Kidney epithelial cell (primary cell): Measurements from ENCODE around the gene CPPED1. TPM values are rescaled to one million over a fixed set of nuclear protein-coding genes. Genes with fewer than 3 reads are reported as not detected.

ENCODE experiments used
- DNase-seq: peaks from one replicate; pipeline ENCODE4 v3.0.0-alpha.2; 2010; ENCODE audit warnings: low read depth
- H3K27me3 ChIP-seq: 2 replicates; pipeline ENCODE4 v1.6.0; 2011; ENCODE audit warnings: low read length; ENCODE audit not compliant: control insufficient read depth, insufficient read depth
- H3K36me3 ChIP-seq: 2 replicates; pipeline ENCODE4 v1.5.1; 2011; ENCODE audit warnings: low read length; ENCODE audit not compliant: control insufficient read depth, insufficient read depth
- H3K4me3 ChIP-seq: 2 replicates; pipeline ENCODE4 v1.5.1; 2011; ENCODE audit warnings: low read depth, mild to moderate bottlenecking, control low read depth, low read length
- CTCF ChIP-seq: IDR thresholded peaks from 2 replicates; pipeline ENCODE4 v1.5.1; 2011; ENCODE audit warnings: mild to moderate bottlenecking, moderate library complexity, low read length, control low read depth, inconsistent platforms; ENCODE audit not compliant: insufficient read depth, poor library complexity, severe bottlenecking
- total RNA-seq: library from RNA; depleted of rRNA; stranded (reverse); fragments of >200 nt; gene quantifications from 2 replicates; pipeline ENCODE4 v1.2.3, GENCODE V29; 2015

CPPED1 gene
- total RNA-seq, 1 donor from 2014 or later: 25.3 TPM

GRCh38 chr16:12674071-12674470, 129.6 kb downstream of the CPPED1 start:
- Histone ChIP-seq H3K36me3 (no peaks in the 10 kb centered on the region), H3K4me3 (no peak overlapping the region), H3K27me3 (no peaks in the 10 kb centered on the region)
- no peak for DNase-seq
- no peak for TF ChIP-seq CTCF

DNA sequence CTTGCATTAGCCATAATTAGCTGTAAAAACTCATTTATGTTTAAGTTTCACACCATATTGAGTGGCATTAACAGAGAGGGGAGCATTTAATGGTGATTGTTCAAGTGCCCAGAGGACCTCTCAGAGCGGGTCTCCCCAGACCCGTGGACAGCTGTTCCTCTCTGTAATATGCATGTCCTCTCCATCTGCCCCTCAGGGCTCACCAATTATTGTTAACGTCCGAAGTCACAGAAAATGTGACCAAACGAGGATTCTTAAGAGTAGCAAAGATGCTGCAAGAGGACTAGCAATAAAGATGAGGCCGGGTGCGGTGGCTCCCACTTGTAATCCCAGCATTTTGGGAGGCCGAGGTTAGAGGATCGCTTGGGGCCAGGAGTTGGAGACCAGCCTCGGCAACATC, 130.2 kb downstream of the CPPED1 start:
- Histone ChIP-seq H3K36me3 (no peaks in the 10 kb centered on the region), H3K27me3 (no peaks in the 10 kb centered on the region), H3K4me3 (no peak overlapping the region)
- no peak for DNase-seq
- no peak for TF ChIP-seq CTCF

GRCh38 chr16:12672986-12673385, 130.7 kb downstream of the CPPED1 start:
- no peaks in the 10 kb centered on the region for H3K36me3 ChIP-seq
- no peak for DNase-seq
- no peak for TF ChIP-seq CTCF
- H3K27me3 ChIP-seq: no peaks in the 10 kb centered on the region
- no peak overlapping the region for H3K4me3 ChIP-seq

DNA sequence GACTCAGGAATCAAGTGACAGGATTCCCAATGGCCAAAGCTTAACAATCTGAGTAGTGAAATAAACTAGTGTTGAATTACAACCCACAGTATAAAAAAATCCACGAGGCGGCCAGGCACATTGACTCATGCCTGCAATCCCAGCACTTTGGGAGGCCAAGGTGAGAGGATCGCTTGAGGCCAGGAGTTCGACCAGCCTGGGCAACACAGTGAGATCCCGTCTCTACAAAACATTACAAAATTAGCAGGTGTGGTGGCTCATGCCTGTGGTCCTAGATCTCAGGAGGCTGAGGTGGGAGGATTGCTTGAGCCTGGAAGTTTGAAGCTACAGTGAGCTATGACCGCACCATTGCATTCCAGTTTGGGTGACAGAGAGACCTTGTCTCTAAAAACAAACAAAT, 133.8 kb downstream of the CPPED1 start:
- Histone ChIP-seq H3K36me3 (no peaks in the 10 kb centered on the region), H3K4me3 (no peak overlapping the region), H3K27me3 (no peaks in the 10 kb centered on the region)
- no peak for TF ChIP-seq CTCF
- DNase-seq: no peak

- TF ChIP-seq CTCF: no peak
- DNase-seq: no peak
- no peak overlapping the region for H3K4me3 ChIP-seq
- H3K36me3 ChIP-seq: no peaks in the 10 kb centered on the region
- no peaks in the 10 kb centered on the region for H3K27me3 ChIP-seq
Observed at GRCh38 chr16:12667909-12668308, 135.8 kb downstream of the CPPED1 start.

DNA sequence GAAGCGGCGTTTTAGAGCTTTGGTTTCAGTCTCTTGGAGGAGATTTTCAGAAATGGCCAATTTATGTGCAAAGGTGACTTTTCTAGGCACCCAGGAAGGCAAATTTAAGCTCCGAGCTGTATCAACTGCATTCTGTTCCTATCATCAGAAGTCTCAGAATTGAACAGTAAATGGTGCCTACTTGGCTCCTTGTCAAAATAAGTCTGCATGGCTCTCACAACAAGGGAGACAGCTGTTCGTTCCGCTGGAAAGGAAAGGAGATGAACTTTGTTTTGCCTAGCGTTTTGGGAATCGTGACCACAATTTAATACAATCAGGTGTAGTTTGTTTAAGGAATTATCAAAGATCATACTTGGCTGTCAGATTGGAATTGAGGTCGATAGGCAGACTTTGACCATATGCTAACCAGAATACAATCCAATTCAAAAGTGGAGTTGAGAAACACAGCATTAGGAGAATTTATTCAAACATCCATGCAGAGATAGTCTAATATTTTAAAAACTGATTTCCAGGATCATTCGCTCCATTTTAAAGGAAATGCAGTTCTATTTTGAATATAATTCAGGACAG, 139.4 kb downstream of the CPPED1 start:
- DNase-seq: no peak
- no peak overlapping the region for H3K4me3 ChIP-seq
- H3K27me3 ChIP-seq: no peaks in the 10 kb centered on the region
- H3K36me3 ChIP-seq: no peaks in the 10 kb centered on the region
- TF ChIP-seq CTCF: no peak
